Thoracic aorta (tissue), 2 donors: Measurements from ENCODE around the gene PARVA. TPM values are rescaled to one million over a fixed set of nuclear protein-coding genes. Genes with fewer than 3 reads are reported as not detected.

Experiments used
- ATAC-seq: fragments of 150-250 bp; one replicate; pipeline ENCODE4 v1.8.0; 2017; ENCODE audit warnings: low read depth; ENCODE audit not compliant: insufficient number of reproducible peaks, low FRiP score
- DNase-seq: peaks from one replicate; pipeline ENCODE4 v3.0.0-alpha.2; 2020; ENCODE audit warnings: low spot score
- H3K27ac ChIP-seq, 2 donors: fragments of 200-600 bp; sonication (generic); 1 replicate in 1 of 2; 2 replicates in 1 of 2; pipeline ENCODE4 v1.5.1; 2016; ENCODE audit warnings: mild to moderate bottlenecking in 2 of 2, moderate library complexity in 2 of 2
- H3K27me3 ChIP-seq: fragments of 200-600 bp; sonication (generic); replicated peaks from 2 replicates; pipeline ENCODE4 v1.6.0; 2016; ENCODE audit warnings: mild to moderate bottlenecking; ENCODE audit not compliant: insufficient read depth
- H3K36me3 ChIP-seq: fragments of 200-600 bp; sonication (generic); one replicate; pipeline ENCODE4 v1.5.1; 2016
- H3K4me1 ChIP-seq, 2 donors: fragments of 200-600 bp; sonication (generic); 1 replicate in 1 of 2; 2 replicates in 1 of 2; pipeline versions ENCODE4 v1.5.1 to v1.6.0; 2016; ENCODE audit warnings: low read depth in 2 of 2, mild to moderate bottlenecking in 1 of 2; ENCODE audit not compliant: control insufficient read depth in 1 of 2
- H3K4me3 ChIP-seq: fragments of 200-600 bp; sonication (generic); 2 replicates; pipeline ENCODE4 v1.5.1; 2016; ENCODE audit warnings: mild to moderate bottlenecking
- H3K9me3 ChIP-seq: fragments of 200-600 bp; sonication (generic); 2 replicates; pipeline ENCODE4 v1.5.1; 2016
- total RNA-seq, 2 donors: library from RNA; depleted of rRNA; stranded (reverse); fragments of >200 nt; gene quantifications; one replicate each; pipeline versions ENCODE4 v1.1.0 to v1.2.3, GENCODE V29; 2016
- TF ChIP-seq, protein P1 (sequence below): fragments of 200-600 bp; sonication (generic); IDR thresholded peaks from one replicate; pipeline ENCODE4 v1.5.1; 2019; ENCODE audit warnings: antibody characterized with exemption

Gene PARVA
- total RNA-seq, 2 donors from 2014 or later: 96.7 to 99.7 TPM

DNA sequence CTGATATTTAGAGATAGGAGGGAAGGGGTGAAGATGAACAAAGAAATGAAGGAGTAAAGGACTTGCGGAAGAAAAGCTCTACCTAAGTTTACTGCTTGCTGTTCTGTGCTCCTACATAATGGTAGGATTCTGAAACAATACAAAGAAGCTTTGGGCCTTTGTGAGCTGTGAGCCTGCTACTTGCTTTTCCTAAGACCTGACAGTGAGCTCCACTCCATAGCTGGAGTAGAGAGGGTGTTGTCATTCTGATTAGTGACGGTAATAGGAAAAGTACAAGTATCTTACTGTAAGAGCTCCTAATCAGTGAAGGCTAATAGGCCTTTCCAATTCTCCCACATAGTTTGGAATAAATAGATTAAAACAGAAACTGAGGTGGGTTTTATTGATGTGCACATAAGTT, 75.9 kb downstream of the PARVA start:
- Histone ChIP-seq H3K9me3 (no peaks in the 10 kb centered on the region), H3K4me3 (no peak overlapping the region), H3K27me3 (no peaks in the 10 kb centered on the region), H3K27ac (no peak overlapping the region), H3K4me1 (peaks cover 38 to 49% of the 10 kb centered on the region in 2 donors), H3K36me3 (no peaks in the 10 kb centered on the region)
- TF ChIP-seq, protein P1, sequence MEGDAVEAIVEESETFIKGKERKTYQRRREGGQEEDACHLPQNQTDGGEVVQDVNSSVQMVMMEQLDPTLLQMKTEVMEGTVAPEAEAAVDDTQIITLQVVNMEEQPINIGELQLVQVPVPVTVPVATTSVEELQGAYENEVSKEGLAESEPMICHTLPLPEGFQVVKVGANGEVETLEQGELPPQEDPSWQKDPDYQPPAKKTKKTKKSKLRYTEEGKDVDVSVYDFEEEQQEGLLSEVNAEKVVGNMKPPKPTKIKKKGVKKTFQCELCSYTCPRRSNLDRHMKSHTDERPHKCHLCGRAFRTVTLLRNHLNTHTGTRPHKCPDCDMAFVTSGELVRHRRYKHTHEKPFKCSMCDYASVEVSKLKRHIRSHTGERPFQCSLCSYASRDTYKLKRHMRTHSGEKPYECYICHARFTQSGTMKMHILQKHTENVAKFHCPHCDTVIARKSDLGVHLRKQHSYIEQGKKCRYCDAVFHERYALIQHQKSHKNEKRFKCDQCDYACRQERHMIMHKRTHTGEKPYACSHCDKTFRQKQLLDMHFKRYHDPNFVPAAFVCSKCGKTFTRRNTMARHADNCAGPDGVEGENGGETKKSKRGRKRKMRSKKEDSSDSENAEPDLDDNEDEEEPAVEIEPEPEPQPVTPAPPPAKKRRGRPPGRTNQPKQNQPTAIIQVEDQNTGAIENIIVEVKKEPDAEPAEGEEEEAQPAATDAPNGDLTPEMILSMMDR: no peak
- ATAC-seq: no peak
- DNase-seq: no peak

DNA sequence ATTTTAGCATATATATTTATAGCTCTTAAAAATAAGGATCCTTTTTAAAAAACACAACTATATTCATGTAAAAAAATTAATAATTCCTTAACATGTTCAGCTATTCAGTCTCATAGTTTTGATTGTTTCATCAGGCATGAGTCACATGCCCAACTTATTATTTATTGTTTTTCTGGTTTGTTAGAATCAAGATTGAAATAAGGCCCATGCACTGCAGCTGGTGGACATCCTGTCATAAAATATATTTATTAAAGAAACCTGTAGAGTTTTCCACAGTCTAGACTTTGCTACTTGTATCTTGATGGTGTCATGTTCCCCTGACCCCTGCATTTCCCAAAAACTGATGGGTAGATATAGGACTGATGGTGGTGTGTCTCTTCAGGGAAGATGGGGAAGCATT, 77.4 kb downstream of the PARVA start:
- Histone ChIP-seq H3K27me3 (no peaks in the 10 kb centered on the region), H3K4me1 (peaks cover 54 to 62% of the 10 kb centered on the region in 2 donors), H3K27ac (peak overlapping the region in 1 of 2 donors; percentile 32), H3K36me3 (no peaks in the 10 kb centered on the region), H3K9me3 (no peaks in the 10 kb centered on the region), H3K4me3 (no peak overlapping the region)
- DNase-seq: no peak
- TF ChIP-seq, protein P1: no peak
- ATAC-seq: no peak

DNA sequence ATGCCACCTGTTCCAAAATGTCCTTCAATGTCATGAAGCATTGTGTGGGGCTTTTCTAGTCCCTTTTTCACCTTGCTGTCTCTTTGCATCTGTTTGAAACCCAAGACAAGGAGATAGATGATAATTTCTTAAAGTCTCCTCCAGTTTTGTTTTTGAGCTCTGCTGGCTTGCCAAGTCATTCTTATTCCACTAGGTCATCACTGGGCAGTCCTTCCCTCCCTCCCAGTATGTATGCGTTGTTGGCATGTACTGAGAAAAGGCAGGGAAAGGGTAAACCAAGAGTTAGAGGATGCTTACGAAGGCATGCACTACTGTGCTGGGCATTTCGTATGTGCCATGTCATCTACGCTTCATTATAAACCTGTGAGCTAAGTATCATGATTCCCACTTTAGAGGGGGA, 78.6 kb downstream of the PARVA start:
- ATAC-seq: no peak
- H3K36me3 ChIP-seq: no peaks in the 10 kb centered on the region
- peaks cover 62 to 73% of the 10 kb centered on the region in 2 donors for H3K4me1 ChIP-seq
- H3K9me3 ChIP-seq: no peaks in the 10 kb centered on the region
- peak overlapping the region in 1 of 2 donors; percentile 70 for H3K27ac ChIP-seq
- TF ChIP-seq, protein P1: no peak
- no peak for DNase-seq
- peak overlapping the region; percentile 7 for H3K4me3 ChIP-seq
- H3K27me3 ChIP-seq: no peaks in the 10 kb centered on the region

DNA sequence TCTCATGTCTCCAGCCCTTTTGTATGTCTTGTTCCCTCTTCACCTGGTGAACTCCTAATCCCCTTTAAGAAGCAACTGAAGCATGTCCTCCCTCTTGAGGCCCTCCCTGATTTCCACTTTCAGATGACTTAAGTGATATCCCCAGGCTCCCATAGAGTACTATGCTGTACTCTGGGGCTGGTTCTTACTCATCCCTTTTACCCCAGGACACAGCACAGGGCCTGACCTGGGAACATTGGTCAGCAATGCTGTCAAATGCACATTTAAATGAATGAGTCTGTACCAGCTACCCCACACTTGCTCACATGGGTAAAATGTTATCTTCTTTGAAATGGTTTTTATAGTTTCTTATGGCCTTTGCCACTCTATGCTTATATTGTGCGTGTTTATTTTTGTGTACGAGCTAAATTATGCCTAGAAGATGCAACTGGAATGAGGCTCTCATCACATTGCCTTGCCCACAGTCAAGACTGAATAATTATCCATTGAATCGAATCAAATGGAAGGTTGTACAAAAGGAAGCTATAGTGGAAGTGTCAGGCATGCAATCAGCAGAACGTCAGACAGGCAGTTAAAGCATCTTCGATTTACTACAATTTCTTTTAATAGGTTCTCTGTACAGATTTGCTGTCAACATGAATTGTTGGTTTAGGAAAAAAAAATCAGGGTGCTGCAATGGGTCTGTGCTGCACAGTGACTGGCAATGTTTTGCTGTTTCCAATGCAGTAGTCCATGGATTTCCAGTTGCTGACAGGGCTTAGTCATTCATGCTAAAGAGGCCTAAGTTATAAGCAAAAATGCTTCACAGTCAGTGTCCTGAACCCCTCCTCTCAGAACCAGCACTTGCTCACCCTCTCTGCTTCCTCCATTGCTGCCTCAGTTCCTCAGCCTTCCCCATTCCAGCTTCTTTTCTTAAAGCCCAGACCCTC, 79.5 kb downstream of the PARVA start:
- Histone ChIP-seq H3K27ac (peak overlapping the region; percentile 59 to 70), H3K9me3 (no peaks in the 10 kb centered on the region), H3K4me1 (peaks cover 64 to 82% of the 10 kb centered on the region in 2 donors), H3K4me3 (no peak overlapping the region), H3K36me3 (no peaks in the 10 kb centered on the region), H3K27me3 (no peaks in the 10 kb centered on the region)
- ATAC-seq (no peak), DNase-seq (no peak)
- TF ChIP-seq, protein P1: no peak

DNA sequence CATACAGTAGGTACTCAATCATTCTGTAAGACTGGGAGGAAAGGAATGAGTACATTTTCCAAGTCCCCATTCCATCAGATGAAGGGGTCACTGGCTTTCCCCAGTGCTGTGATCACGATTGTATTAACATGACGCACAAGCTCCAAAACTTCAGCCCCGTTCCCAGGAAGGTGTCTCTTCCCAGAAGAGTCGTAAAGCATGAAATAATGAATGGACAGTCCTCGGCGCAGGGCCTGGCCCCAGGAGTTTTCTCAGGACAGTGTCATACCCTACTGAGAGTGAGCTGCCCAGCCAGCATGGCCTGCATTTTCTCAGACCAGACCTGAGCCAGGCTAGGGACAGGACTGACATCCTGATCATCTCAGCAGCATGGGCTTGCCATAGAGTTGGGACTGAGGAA, 80.7 kb downstream of the PARVA start:
- H3K36me3 ChIP-seq: no peaks in the 10 kb centered on the region
- no peak overlapping the region for H3K4me3 ChIP-seq
- ATAC-seq: no peak
- TF ChIP-seq, protein P1: no peak
- H3K27me3 ChIP-seq: no peaks in the 10 kb centered on the region
- H3K4me1 ChIP-seq: peaks cover 64 to 82% of the 10 kb centered on the region in 2 donors
- peak overlapping the region; percentile 59 to 70 for H3K27ac ChIP-seq
- DNase-seq: no peak
- H3K9me3 ChIP-seq: no peaks in the 10 kb centered on the region
